ENCODE results near the gene GPR142. TPM values are rescaled to one million over a fixed set of nuclear protein-coding genes. Genes with fewer than 3 reads are reported as not detected.
A peak's percentile ranks its signal among the peaks of the same experiment; 100 is the strongest.

The GPR142 gene
- total RNA-seq, 4 donors from 2014 or later, result 0.39 to 0.83 (median 0.40) TPM; not detected in 1

- H3K4me3 ChIP-seq, result no peak overlapping the region
- H3K36me3 ChIP-seq, result no peaks in the 10 kb centered on the region
- no peaks in the 10 kb centered on the region for H3K9me3 ChIP-seq
- 68% methylated on average over 9 of the region's 10 CpGs for WGBS
- H3K27me3 ChIP-seq, result peaks cover 0 to 99% (median 23%) of the 10 kb centered on the region in 4 donors
- no peak overlapping the region for H3K27ac ChIP-seq (replicated peaks in 1 of 4)
- no peak for TF ChIP-seq POLR2A (IDR thresholded peaks at IDR 0.05; ENCODE audit: low read depth)
- TF ChIP-seq CTCF (IDR thresholded peaks at IDR 0.05), result no peak
- no peak for TF ChIP-seq POLR2AphosphoS5 (IDR thresholded peaks at IDR 0.05)
- TF ChIP-seq EP300 (IDR thresholded peaks at IDR 0.05), result no peak
- DNase-seq (ENCODE audit: extremely low spot score), result no peak
- intact Hi-C loops (cut with DNase I), result no loop called here
- peaks cover 0 to 23% (median 15%) of the 10 kb centered on the region in 4 donors for H3K4me1 ChIP-seq
These were observed 13.8 kb upstream of the GPR142 start for GRCh38 chr17:74353446-74354060.

- peaks cover 0 to 23% (median 15%) of the 10 kb centered on the region in 4 donors for H3K4me1 ChIP-seq
- no peaks in the 10 kb centered on the region for H3K36me3 ChIP-seq
- no peaks in the 10 kb centered on the region for H3K9me3 ChIP-seq
- H3K4me3 ChIP-seq, result no peak overlapping the region
- H3K27me3 ChIP-seq, result peaks cover 0 to 99% (median 26%) of the 10 kb centered on the region in 4 donors
- no peak overlapping the region for H3K27ac ChIP-seq (replicated peaks in 1 of 4)
- intact Hi-C loops (cut with DNase I), result no loop called here
- WGBS, result 15% methylated on average over 10 of the region's 29 CpGs
- no peak for TF ChIP-seq EP300 (IDR thresholded peaks at IDR 0.05)
- peak in 1 of 3 experiments; percentile 33 for TF ChIP-seq CTCF (IDR thresholded peaks at IDR 0.05)
- TF ChIP-seq POLR2A (IDR thresholded peaks at IDR 0.05; ENCODE audit: low read depth), result no peak
- TF ChIP-seq POLR2AphosphoS5 (IDR thresholded peaks at IDR 0.05), result no peak
- DNase-seq (ENCODE audit: extremely low spot score), result no peak
These were observed 13.2 kb upstream of the GPR142 start for GRCh38 chr17:74354123-74354522.

GRCh38 chr17:74354561-74354960 is 12.7 kb upstream of the GPR142 start:
- H3K9me3 ChIP-seq, result no peaks in the 10 kb centered on the region
- H3K27me3 ChIP-seq, result peaks cover 0 to 99% (median 29%) of the 10 kb centered on the region in 4 donors
- WGBS, result 81% methylated on average over 7 of the region's 10 CpGs
- peaks cover 0 to 23% (median 15%) of the 10 kb centered on the region in 4 donors for H3K4me1 ChIP-seq
- DNase-seq (ENCODE audit: extremely low spot score), result no peak
- no peak overlapping the region for H3K27ac ChIP-seq (replicated peaks in 1 of 4)
- intact Hi-C loops (cut with DNase I), result no loop called here
- TF ChIP-seq POLR2A (IDR thresholded peaks at IDR 0.05; ENCODE audit: low read depth) (no peak), EP300 (IDR thresholded peaks at IDR 0.05) (no peak), CTCF (IDR thresholded peaks at IDR 0.05) (no peak), POLR2AphosphoS5 (IDR thresholded peaks at IDR 0.05) (no peak)
- H3K4me3 ChIP-seq, result no peak overlapping the region
- no peaks in the 10 kb centered on the region for H3K36me3 ChIP-seq

- no peaks in the 10 kb centered on the region for H3K36me3 ChIP-seq
- H3K4me1 ChIP-seq, result peaks cover 0 to 23% (median 15%) of the 10 kb centered on the region in 4 donors
- TF ChIP-seq CTCF (IDR thresholded peaks at IDR 0.05) (no peak), POLR2A (IDR thresholded peaks at IDR 0.05; ENCODE audit: low read depth) (no peak), EP300 (IDR thresholded peaks at IDR 0.05) (no peak), POLR2AphosphoS5 (IDR thresholded peaks at IDR 0.05) (no peak)
- H3K27ac ChIP-seq (replicated peaks in 1 of 4), result no peak overlapping the region
- DNase-seq (ENCODE audit: extremely low spot score), result no peak
- peaks cover 0 to 100% (median 34%) of the 10 kb centered on the region in 4 donors for H3K27me3 ChIP-seq
- no peak overlapping the region for H3K4me3 ChIP-seq
- H3K9me3 ChIP-seq, result no peaks in the 10 kb centered on the region
- intact Hi-C loops (cut with DNase I), result no loop called here
- WGBS, result 79% methylated on average over 8 of the region's 8 CpGs
These were observed 12.2 kb upstream of the GPR142 start for GRCh38 chr17:74355065-74355464.

All from esophagus muscularis mucosa (tissue), 4 donors.